ENCODE measurements around the gene STX11.

The STX11 gene

GRCh38 chr6:144143106-144143505 is 7.2 kb upstream of the STX11 start:
- no peak for DNase-seq (ENCODE audit: low read depth)

GRCh38 chr6:144143878-144144277 is 6.4 kb upstream of the STX11 start:
- DNase-seq (ENCODE audit: low read depth): no peak

GRCh38 chr6:144144996-144145395 is 5.3 kb upstream of the STX11 start:
- no peak for DNase-seq (ENCODE audit: low read depth)

- DNase-seq (ENCODE audit: low read depth): no peak
Observed at GRCh38 chr6:144145541-144145940, 4.8 kb upstream of the STX11 start.

GRCh38 chr6:144148886-144149285 is 1.4 kb upstream of the STX11 start:
- DNase-seq (ENCODE audit: low read depth): no peak

GRCh38 chr6:144149558-144149893 is 791 bp upstream of the STX11 start:
- no peak for DNase-seq (ENCODE audit: low read depth)

- DNase-seq (ENCODE audit: low read depth): peak; percentile 12
Observed at GRCh38 chr6:144150710-144151657, 667 bp downstream of the STX11 start.

- DNase-seq (ENCODE audit: low read depth): no peak
Observed at GRCh38 chr6:144152334-144152900, 2.1 kb downstream of the STX11 start.

- DNase-seq (ENCODE audit: low read depth): no peak
Observed at GRCh38 chr6:144153260-144153659, 2.9 kb downstream of the STX11 start.

- no peak for DNase-seq (ENCODE audit: low read depth)
Observed at GRCh38 chr6:144153971-144154370, 3.7 kb downstream of the STX11 start.

GRCh38 chr6:144155529-144155928 is 5.2 kb downstream of the STX11 start:
- DNase-seq (ENCODE audit: low read depth): no peak

- no peak for DNase-seq (ENCODE audit: low read depth)
Observed at GRCh38 chr6:144156338-144156737, 6.0 kb downstream of the STX11 start.

- no peak for DNase-seq (ENCODE audit: low read depth)
Observed at GRCh38 chr6:144156991-144157390, 6.7 kb downstream of the STX11 start.

GRCh38 chr6:144158133-144158532 is 7.8 kb downstream of the STX11 start:
- no peak for DNase-seq (ENCODE audit: low read depth)

- no peak for DNase-seq (ENCODE audit: low read depth)
Observed at GRCh38 chr6:144159223-144159622, 8.9 kb downstream of the STX11 start.

GRCh38 chr6:144159742-144160141 is 9.4 kb downstream of the STX11 start:
- DNase-seq (ENCODE audit: low read depth): no peak

GRCh38 chr6:144160431-144161005 is 10.2 kb downstream of the STX11 start:
- no peak for DNase-seq (ENCODE audit: low read depth)

- no peak for DNase-seq (ENCODE audit: low read depth)
Observed at GRCh38 chr6:144161975-144162374, 11.7 kb downstream of the STX11 start.

GRCh38 chr6:144162977-144163376 is 12.7 kb downstream of the STX11 start:
- DNase-seq (ENCODE audit: low read depth): no peak

GRCh38 chr6:144165784-144166183 is 15.5 kb downstream of the STX11 start:
- no peak for DNase-seq (ENCODE audit: low read depth)

- no peak for DNase-seq (ENCODE audit: low read depth)
Observed at GRCh38 chr6:144170044-144170443, 19.7 kb downstream of the STX11 start.

GRCh38 chr6:144171406-144171805 is 21.1 kb downstream of the STX11 start:
- DNase-seq (ENCODE audit: low read depth): no peak

GRCh38 chr6:144174006-144174405 is 23.7 kb downstream of the STX11 start:
- no peak for DNase-seq (ENCODE audit: low read depth)
